T-helper 1 cell (primary cell): ENCODE data around the gene CTBP2.

Source experiments
- DNase-seq, 5 donors: peaks; one replicate each; pipeline ENCODE4 v3.0.0-alpha.2; 2012 to 2020

The CTBP2 gene

DNA sequence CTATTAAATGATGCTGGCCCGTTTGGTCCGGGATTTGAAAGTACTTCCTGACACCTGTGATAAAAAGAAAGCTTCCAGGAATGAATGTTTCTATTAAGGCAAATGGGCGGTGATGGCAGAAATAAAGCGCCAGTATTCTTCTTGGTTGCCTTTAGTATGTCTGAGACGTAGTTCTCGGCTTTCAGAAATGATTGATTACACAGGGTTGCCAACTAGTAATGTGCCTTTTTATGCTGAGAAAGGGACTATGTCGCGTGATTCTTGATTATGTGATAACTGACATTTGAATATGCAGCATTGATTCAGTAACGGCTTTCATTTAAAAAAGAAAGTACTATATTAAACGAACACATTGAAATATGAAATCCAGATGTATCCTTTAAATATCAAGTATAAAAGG lies 204.5 kb downstream of the CTBP2 start:
- no peak for DNase-seq

DNA sequence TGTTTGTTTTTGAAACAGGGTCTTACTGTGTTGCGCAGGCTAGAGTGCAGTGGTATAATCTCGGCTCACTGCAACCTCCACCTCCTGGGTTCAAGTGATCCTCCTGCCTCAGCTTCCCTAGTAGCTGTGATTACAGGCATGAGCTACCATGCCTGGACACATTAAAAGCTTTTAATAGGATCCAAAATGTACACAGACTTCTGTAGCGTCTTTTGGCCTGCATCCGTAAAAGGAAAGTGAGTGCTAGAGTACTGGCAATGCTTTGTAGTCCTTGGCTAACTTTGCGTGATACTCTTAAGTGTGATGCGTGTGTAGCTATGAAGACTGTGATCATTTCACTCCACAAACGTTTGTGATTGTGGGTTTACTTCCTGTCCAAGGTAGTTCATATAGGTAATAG lies 205.1 kb downstream of the CTBP2 start:
- DNase-seq, result no peak

DNA sequence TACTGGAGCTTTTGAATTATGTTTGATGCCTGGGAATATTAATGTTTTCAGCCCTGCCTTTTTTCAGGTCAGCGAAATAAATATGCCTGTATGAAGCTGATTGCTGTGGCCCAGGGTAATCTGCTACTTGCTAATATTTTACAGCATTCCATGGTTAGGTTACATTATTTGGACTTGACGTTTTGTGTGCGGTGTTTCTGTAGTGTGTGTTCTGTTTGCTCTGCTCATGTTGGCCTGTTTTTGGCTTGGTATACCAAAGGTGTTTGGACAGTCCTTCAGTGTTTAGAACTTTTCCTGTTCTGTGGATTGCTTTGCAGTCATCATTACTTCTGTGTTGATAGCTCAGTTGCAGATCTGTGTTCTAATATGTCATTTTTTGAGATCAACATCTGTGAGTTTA lies 206.9 kb downstream of the CTBP2 start:
- no peak for DNase-seq

DNA sequence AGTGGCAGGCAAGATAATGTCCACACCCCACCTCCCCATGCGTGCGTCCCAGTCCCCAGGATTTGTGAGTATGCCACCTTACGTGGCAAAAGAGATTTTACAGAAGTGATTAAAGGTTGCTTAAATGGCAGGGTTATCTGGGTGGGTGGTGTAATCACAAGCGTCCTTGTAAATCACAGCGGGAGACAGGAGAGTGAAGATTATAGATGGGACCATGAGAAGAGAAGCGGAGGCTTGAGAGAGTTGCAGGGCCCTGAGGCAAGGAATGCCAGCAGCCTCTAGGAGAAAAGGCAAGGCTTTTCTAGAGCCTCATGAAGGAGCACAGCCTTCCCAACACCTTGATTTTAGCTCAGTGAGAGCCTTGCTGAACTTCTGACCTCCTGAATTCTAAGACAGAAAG lies 208.2 kb downstream of the CTBP2 start:
- DNase-seq, result no peak

DNA sequence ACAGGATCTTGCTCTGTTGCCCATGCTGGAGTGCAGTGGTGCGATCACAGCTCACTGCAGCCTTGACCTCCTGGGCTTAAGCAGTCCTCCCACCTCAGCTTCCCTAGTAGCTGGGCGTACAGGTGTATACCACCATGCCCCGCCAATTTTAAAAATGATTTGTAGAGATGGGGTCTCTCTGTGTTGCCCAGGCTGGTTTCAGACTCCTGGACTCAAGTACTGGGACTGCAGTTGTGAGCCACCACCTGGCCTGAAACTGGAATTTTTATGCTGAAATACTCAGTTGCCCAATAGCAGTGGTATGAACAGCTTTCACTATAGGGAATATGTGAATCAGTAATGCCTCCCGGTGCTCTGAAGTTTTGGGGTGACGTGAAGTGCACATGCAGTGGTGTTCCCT lies 210.8 kb downstream of the CTBP2 start:
- no peak for DNase-seq

DNA sequence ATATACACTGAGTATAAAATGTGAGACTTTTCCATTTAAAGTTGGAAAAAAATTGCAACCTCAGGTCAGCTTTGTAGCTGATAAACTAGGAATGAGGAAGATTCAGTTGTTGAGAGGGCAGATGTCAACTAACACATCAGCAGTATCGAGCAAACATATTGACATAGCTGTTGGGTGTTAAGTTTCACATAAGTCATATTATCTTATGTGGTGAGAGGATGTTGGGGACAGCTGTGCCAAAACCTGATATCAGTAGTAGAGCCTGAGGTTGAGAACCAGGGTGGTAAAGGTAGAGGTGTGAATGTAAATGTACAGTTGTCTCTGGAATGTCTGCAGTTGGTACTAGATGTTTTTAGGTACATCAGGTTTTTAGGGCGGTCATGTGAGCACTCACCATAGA lies 213.4 kb downstream of the CTBP2 start:
- no peak for DNase-seq

GRCh38 chr10:124944982-124945381 lies 215.4 kb downstream of the CTBP2 start:
- DNase-seq, result no peak

GRCh38 chr10:124943301-124944092 lies 216.9 kb downstream of the CTBP2 start:
- no peak for DNase-seq

DNA sequence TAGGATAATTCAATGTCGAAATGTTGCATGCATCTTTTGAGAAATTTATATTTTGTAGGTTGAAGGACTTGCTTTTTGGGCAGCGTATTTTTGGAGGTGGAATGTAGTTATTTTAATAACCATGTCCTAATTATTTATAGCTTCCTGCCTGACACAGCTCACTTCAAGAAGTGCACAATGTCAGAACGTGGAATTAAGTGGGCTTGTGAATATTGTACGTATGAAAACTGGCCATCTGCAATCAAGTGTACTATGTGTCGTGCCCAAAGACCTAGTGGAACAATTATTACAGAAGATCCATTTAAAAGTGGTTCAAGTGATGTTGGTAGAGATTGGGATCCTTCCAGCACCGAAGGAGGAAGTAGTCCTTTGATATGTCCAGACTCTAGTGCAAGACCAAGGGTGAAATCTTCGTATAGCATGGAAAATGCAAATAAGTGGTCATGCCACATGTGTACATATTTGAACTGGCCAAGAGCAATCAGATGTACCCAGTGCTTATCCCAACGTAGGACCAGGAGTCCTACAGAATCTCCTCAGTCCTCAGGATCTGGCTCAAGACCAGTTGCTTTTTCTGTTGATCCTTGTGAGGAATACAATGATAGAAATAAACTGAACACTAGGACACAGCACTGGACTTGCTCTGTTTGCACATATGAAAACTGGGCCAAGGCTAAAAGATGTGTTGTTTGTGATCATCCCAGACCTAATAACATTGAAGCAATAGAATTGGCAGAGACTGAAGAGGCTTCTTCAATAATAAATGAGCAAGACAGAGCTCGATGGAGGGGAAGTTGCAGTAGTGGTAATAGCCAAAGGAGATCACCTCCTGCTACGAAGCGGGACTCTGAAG lies 217.8 kb downstream of the CTBP2 start:
- no peak for DNase-seq

- DNase-seq, result no peak
Observed at GRCh38 chr10:124941823-124942222, 218.5 kb downstream of the CTBP2 start, which contains the start of gene ZRANB1. ZRANB1 (plus strand) TSS chr10:124942123; CDS start chr10:124942494, 371 bp downstream.

- no peak for DNase-seq
Observed at GRCh38 chr10:124939290-124939689, 221.1 kb downstream of the CTBP2 start.

- no peak for DNase-seq
Observed at GRCh38 chr10:124936813-124937212, 223.6 kb downstream of the CTBP2 start.

DNA sequence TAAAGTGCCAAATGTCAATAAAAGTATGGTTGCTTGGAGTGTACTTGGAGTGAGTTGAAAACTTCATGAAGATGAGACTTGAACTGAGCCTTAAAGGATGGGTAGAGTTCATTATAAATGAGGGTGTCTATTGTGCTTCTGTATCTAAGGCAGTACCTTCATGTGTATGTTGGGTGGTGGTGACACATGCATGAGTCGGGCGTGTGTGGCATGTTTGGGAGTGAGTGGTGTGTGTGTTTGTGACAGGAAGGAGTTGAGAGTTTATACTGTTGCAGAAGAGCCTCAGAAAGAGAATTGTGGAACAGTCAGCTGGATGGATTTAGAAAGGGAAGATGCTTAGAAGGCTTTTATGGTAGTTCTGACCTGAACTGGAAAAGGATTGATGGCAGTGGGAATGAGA lies 224.4 kb downstream of the CTBP2 start:
- DNase-seq, result no peak
